Measurements from ENCODE around the gene SLC35F4.

The SLC35F4 gene

GRCh38 chr14:57530571-57530970 is 335.3 kb downstream of the SLC35F4 start:
- H3K27ac Mint-ChIP-seq, result no peak overlapping the region
- H3K27me3 Mint-ChIP-seq, result peaks cover 7% of the 10 kb centered on the region
- no peaks in the 10 kb centered on the region for H3K4me1 Mint-ChIP-seq
- H3K9me3 Mint-ChIP-seq, result peaks cover 5% of the 10 kb centered on the region
- no peak overlapping the region for H3K4me3 Mint-ChIP-seq
- H3K36me3 Mint-ChIP-seq, result no peaks in the 10 kb centered on the region

GRCh38 chr14:57526942-57527341 is 338.9 kb downstream of the SLC35F4 start:
- Mint-ChIP-seq H3K4me1 (no peaks in the 10 kb centered on the region), H3K27ac (peak overlapping the region; percentile 14), H3K36me3 (peaks cover 1% of the 10 kb centered on the region), H3K9me3 (peaks cover 23% of the 10 kb centered on the region), H3K27me3 (peaks cover 7% of the 10 kb centered on the region), H3K4me3 (no peak overlapping the region)

- Mint-ChIP-seq H3K27me3 (peaks cover 1% of the 10 kb centered on the region), H3K36me3 (peaks cover 6% of the 10 kb centered on the region), H3K9me3 (peaks cover 31% of the 10 kb centered on the region), H3K4me1 (no peaks in the 10 kb centered on the region), H3K4me3 (no peak overlapping the region), H3K27ac (no peak overlapping the region)
Measured at GRCh38 chr14:57519043-57519442, 346.8 kb downstream of the SLC35F4 start.
